ENCODE data around the gene SNTB2.

The SNTB2 gene

DNA sequence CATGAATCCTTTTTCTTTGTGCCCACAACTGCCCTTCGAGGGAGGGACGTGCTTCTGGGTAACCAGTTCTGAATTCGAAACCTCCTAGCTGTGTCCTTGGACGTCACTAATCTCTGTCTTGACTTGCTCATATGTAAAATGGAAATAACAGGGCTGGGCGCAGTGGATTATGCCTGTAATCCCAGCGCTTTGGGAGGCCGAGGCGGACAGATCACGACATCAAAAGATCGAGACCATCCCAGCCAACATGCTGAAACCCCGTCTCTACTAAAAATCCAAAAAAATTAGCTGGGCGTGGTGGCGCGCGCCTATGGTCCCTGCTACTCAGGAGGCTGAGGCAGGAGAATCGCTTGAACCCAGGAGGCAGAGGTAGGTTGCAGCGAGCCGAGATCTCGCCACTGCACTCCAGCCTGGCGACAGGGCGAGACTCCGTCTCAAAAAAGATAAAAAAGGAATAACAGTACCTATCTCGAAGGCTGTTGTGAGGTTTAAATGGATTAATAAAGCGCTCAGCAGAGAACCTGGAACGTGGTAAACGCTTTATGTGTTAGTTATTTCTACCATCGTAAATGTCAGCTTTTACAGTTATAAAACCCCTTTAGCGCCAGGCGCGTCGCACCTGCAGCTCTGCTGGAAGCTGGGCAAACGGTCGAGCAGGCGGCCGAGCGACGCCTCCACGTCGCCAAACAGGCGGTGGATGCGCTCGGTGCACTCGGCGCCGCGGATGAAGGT, 151.8 kb downstream of the SNTB2 start:
- DNase-seq (ENCODE audit: low read depth in 3 of 3, low spot score in 1 of 3), result no peak

DNA sequence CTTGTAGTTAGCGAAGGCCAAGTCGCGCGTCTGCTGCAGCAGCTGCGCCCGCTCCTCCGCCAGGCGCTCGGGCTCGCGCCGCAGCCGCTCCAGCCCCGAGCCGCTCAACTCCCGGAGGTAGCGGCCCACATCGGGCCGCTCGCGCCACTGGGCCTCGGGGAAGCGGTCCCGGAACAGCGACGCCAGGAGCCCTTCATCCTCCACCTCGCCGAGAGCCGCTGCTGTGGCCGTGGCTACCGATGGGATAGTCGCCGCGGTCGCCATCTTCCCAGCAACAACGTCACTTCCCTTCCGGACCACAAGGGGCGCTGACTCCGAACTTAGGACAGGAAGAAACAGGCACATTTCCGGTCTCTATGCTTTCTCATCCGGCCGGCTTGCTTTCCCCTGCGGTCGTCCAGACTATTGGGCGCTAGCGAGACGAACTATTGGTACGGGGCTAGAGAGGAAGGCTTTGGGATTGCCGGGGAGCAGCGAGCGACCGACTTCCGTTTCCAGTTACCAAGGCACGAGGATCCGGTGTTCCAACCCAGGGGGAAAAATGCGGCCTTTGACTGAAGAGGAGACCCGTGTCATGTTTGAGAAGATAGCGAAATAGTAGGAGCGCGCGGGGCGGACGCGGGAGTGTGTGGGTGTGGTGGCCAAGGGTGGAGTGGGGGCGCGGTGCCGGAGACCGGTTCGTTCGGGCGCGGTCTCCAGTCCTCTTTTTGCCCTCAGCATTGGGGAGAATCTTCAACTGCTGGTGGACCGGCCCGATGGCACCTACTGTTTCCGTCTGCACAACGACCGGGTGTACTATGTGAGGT, 152.5 kb downstream of the SNTB2 start, which contains the start of the genes COG8 and NIP7:
TSS of gene COG8 (minus strand) at position 276 of the 806 bp plus-strand sequence. CDS start at position 264, 12 bp downstream.
TSS of gene NIP7 (plus strand) at position 484 of the 806 bp plus-strand sequence. CDS start at position 542, 58 bp downstream.
- DNase-seq (ENCODE audit: low read depth in 3 of 3, low spot score in 1 of 3), result peak; percentile 76 to 85 (median 79)

DNA sequence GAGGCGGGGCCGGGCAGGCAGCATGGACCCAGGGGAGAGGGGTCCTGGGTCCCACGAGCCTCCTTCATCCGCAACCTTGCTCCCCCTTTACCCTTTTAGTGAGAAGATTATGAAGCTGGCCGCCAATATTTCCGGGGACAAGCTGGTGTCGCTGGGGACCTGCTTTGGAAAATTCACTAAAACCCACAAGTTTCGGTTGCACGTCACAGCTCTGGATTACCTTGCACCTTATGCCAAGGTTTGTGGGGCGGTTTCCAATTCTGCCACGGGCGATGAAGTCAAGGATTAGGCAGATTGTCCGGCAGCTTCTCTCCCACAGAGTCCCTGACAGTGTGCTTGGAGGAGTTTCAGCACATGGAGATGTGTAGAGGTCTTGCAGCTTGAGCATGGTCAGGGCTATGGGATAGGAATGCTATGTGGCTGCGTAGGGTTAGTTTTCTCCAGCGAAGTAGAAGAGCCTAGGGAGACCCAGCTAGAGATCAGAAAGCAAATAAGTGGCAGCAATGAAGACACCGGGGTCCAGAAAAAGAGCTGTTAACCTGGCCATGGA, 153.2 kb downstream of the SNTB2 start:
- DNase-seq (ENCODE audit: low read depth in 3 of 3, low spot score in 1 of 3), result no peak

DNA sequence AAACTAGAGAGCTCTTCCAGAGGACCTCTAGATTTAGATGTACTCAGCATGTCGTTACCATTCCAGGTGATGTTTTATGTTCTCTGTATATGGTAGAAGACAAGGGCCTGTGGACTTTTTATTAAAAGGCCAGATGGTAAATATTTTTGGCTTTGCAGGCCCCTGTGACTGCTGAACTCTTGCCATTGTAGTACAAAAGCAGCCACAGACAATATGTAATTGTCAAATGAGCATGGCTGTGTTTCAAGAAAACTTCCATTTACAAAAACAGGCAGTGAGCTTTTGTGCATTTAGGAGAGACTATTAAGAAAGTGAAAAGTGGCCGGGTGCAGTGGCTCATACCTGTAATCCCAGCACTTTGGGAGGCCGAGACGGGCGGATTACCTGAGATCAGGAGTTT, 157.2 kb downstream of the SNTB2 start:
- no peak for DNase-seq (ENCODE audit: low read depth in 3 of 3, low spot score in 1 of 3)

DNA sequence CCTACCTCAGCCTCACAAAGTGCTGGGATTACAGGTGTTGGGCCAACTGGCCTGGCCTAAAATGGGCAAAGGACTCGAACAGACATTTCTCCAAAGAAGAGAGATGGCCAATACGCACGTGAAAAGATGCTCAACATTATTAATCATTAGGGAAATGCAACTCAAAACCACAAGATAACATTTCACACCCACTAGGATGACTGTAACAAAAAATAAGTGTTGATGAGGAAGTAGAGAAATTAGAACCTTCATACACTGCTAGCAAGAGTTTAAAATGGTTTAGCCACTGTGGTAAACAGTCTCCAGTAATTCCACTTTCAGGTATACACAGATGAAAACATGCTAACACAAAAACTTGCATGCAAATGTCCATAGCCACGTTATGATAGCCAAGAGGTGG, 159.0 kb downstream of the SNTB2 start:
- DNase-seq (ENCODE audit: low read depth in 3 of 3, low spot score in 1 of 3), result no peak

DNA sequence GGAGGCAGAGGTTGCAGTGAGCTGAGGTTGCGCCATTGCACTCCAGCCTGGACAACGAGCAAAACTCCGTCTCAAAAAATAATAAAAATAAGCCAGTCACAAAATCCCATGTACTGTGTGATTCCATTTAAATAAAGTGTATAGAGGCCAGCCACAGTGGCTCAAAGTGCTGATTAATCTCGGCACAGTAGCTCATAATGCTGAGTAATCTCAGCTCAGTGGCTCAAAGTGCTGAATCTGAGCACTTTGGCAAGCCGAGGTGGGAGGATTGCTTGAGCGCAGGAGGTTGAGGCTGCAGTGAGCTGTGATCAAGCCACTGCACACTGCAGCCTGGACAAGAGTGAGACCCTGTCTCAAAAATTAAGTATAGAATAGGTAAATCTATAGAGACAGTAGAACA, 159.7 kb downstream of the SNTB2 start:
- no peak for DNase-seq (ENCODE audit: low read depth in 3 of 3, low spot score in 1 of 3)

DNA sequence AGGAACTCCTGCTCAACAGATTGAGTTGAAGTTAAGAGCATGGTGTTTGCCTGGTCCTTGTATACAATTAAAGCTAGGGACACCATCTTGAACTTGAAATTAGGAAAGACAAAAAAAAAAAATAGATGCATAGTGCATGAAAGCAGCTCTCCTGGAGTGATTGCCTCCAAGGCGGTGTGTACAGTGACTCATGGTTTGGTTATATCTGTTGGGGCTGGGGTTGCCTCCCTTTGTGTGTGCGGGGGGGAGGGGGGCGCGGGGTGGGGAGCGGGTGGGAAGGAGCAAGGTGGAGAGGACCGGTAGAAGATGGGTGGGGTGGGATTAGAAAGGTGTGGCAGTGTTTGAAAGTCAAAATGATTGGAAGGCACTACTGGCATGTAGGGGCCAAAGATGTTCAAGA, 161.3 kb downstream of the SNTB2 start:
- no peak for DNase-seq (ENCODE audit: low read depth in 3 of 3, low spot score in 1 of 3)

DNA sequence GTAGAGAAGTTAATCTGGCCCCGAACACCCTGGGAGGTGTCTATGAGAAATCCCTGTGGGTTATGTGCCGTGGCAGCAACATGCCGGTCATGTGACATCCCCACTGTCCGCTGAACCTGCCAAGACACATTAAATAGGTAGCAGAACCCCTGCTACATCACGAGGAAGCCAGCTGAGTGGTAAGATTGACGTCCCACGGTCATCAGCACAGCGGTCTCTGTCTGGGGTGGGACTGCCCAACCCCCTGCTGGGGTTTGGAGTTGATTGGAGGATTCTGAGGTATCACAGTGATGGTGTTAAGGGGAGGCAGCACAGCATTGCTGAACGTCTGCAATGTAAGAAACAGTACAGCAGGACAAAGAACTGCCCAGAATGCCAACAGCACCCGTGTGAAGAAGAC, 162.6 kb downstream of the SNTB2 start:
- no peak for DNase-seq (ENCODE audit: low read depth in 3 of 3, low spot score in 1 of 3)

DNA sequence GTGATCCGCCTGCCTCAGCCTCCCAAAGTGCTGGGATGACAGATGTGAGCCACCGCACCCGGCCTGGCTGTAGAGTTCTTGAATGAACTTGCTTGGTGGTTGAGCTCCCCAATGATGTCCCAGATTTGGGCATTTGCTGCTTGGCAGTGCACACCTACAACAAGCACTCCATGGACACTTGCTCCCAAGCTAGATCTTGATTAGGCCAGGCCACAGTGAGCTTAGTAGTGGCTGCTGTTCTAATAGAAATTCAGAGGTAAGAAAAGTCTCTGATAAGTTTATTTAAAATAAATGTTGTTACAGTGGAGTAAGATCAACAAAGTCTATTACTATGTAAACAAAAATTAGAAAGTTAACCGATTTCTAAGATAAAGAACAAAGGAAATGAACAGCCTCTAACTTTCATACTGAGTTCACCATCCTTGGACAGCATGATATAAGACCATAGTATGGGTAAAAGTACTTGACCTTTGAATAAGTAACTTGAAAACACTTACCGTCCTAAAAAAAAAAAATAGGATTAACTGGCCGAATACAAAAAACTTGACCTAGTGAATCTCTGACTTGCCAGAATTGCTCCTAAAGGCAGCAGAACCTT, 163.7 kb downstream of the SNTB2 start:
- DNase-seq (ENCODE audit: low read depth in 3 of 3, low spot score in 1 of 3), result no peak

DNA sequence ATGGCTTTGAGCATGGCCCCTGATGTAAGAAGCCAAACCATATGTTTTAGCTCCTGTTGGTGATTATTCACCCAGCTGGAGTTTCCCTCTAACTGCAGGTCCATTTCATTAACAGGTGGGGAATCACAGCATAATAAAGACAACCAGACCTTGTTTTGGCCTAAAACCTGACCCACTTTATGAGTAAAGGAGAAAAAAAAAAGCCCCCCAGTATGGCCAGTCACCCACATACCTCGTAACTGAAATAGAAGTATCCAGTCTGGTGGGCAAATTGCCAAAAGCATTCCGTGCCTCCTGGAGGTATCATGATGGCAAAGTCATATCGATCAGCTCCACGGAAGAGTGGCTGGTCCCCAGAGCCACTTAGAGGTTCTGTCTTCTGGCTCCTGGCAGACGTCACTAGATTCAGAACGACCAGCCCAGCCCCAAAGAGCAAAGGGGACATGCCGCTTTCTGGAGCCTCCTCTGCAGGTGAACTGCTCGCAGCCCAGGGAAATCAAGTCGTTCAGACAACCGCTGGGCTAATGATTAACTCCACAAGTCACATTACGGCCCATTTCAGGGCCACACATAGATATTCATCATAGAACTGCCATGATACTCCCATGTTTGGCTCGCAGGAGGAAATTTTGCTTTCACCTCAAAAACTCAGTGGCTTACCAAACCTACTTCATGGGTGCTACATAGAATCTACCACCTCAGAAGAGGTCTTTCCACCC, 164.5 kb downstream of the SNTB2 start, which contains the start of gene TMED6:
TSS of gene TMED6 (minus strand) at position 478 of the 719 bp plus-strand sequence. CDS start at position 445, 33 bp downstream.
- no peak for DNase-seq (ENCODE audit: low read depth in 3 of 3, low spot score in 1 of 3)
